GM12801 (cell line): ENCODE data around the gene TMEM59L.

Experiments used
- CTCF ChIP-seq: IDR thresholded peaks from one replicate; pipeline ENCODE4 v1.5.1; 2011; ENCODE audit warnings: control low read depth; ENCODE audit not compliant: insufficient read length; ENCODE audit errors: extremely low read depth

TMEM59L gene

GRCh38 chr19:18605196-18605545, 7.5 kb upstream of the TMEM59L start:
- TF ChIP-seq CTCF = no peak

GRCh38 chr19:18605546-18606280, 7.0 kb upstream of the TMEM59L start:
- TF ChIP-seq CTCF = no peak

GRCh38 chr19:18606281-18607225, 6.1 kb upstream of the TMEM59L start, which contains the start of gene CRLF1:
Gene CRLF1, minus strand, starts transcription at chr19:18606799. Its CDS starts 143 bp downstream, at chr19:18606656.
- no peak for TF ChIP-seq CTCF

GRCh38 chr19:18607226-18608101, 5.2 kb upstream of the TMEM59L start:
- TF ChIP-seq CTCF = no peak

GRCh38 chr19:18608102-18608804, 4.4 kb upstream of the TMEM59L start:
- TF ChIP-seq CTCF = no peak

GRCh38 chr19:18608805-18609716, 3.6 kb upstream of the TMEM59L start:
- no peak for TF ChIP-seq CTCF
